ENCODE data around the gene ZNF101. TPM values are rescaled to one million over a fixed set of nuclear protein-coding genes. Genes with fewer than 3 reads are reported as not detected.

ZNF101 gene
- total RNA-seq, 1 experiment from 2014 or later: 51.4 TPM

DNA sequence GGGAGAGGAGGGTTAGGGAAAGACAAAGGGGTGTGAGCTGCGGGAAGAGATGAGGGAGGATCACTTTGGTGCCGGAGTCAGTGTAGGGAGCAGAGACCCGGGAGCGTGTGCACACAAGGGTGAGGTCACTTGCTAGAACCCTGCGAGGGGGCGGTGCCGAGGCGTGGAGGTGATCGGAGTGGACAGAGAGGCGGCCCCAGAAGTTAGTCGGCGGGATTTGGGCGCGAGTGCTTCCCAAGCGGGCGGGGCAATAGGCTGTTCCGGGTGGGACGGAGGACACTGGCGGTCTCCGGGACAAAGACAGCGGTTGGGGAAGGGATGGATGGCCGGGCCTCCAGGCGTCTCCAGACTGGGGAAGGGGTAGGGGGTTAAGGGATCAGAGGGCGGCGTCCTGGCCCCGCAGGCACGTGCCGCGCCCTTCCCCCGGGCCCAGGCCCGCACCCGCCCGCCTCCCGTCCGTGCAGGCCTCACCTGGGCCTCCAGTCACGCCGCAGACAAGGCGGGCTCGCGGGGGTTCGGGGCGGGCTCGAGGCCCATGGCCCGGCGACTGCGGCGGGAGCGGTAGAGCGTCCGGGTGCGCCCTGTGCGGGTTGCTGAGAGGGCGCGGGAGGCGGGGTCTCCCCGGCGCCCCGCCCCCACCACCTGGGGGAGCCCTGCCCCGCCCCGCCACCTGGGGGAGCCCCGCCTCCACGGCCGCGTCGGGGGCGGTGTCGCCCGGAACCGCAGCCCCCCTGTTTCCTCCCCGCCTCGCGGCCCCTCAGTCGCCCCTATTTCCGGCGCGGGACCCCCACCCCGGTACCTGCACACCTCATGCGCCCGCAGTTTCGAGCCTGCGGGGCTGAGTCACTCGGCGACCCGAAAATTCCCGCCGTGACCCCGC, 40.8 kb upstream of the ZNF101 start, which contains the start of gene LPAR2 (continued):
- peak; percentile 49; the same call in 1 of the 2 replicates for TF ChIP-seq FOXK1 (CRISPR knock-in tag; IDR thresholded peaks at IDR 0.05)

- peak; percentile 91 for DNase-seq (ENCODE audit: low spot score)
- no peaks in the 10 kb centered on the region for H3K9me3 Mint-ChIP-seq
- ChIA-PET CTCF (interaction anchor here (0.8 to 2.1 kb wide), 12 partner anchors 8 to 116 kb away, joined by 3 to 23 read pairs (median 6); partner anchors contain the start of genes GMIP and PBX4), POLR2A (interaction anchor here (0.6 to 1.9 kb wide), 11 partner anchors 9 to 306 kb away, joined by 3 to 8 read pairs (median 4); partner anchors contain the start of genes ATP13A1, PBX4 and ZNF253)
- H3K4me3 Mint-ChIP-seq: peak overlapping the region; percentile 79
- H3K4me1 Mint-ChIP-seq: peaks cover 17% of the 10 kb centered on the region
- no peaks in the 10 kb centered on the region; the same call in 1 of the 2 replicates for H3K27me3 Mint-ChIP-seq (ENCODE audit: low read depth)
- H3K27ac Mint-ChIP-seq: peak overlapping the region; percentile 98
- peaks cover 23% of the 10 kb centered on the region for H3K36me3 Mint-ChIP-seq
- ATAC-seq: peak; percentile 83
- peak; percentile 51; the same call in 1 of the 2 replicates for TF ChIP-seq FOXK1 (CRISPR knock-in tag; IDR thresholded peaks at IDR 0.05)
- TF ChIP-seq, protein P1, sequence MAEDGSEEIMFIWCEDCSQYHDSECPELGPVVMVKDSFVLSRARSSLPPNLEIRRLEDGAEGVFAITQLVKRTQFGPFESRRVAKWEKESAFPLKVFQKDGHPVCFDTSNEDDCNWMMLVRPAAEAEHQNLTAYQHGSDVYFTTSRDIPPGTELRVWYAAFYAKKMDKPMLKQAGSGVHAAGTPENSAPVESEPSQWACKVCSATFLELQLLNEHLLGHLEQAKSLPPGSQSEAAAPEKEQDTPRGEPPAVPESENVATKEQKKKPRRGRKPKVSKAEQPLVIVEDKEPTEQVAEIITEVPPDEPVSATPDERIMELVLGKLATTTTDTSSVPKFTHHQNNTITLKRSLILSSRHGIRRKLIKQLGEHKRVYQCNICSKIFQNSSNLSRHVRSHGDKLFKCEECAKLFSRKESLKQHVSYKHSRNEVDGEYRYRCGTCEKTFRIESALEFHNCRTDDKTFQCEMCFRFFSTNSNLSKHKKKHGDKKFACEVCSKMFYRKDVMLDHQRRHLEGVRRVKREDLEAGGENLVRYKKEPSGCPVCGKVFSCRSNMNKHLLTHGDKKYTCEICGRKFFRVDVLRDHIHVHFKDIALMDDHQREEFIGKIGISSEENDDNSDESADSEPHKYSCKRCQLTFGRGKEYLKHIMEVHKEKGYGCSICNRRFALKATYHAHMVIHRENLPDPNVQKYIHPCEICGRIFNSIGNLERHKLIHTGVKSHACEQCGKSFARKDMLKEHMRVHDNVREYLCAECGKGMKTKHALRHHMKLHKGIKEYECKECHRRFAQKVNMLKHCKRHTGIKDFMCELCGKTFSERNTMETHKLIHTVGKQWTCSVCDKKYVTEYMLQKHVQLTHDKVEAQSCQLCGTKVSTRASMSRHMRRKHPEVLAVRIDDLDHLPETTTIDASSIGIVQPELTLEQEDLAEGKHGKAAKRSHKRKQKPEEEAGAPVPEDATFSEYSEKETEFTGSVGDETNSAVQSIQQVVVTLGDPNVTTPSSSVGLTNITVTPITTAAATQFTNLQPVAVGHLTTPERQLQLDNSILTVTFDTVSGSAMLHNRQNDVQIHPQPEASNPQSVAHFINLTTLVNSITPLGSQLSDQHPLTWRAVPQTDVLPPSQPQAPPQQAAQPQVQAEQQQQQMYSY (CRISPR knock-in tag; IDR thresholded peaks at IDR 0.05): no peak
- TF ChIP-seq AFF4 (CRISPR knock-in tag; IDR thresholded peaks at IDR 0.05; ENCODE audit: borderline replicate concordance): 0 out of 2 replicates have a peak, but pooled peaks have one; percentile 40
- TF ChIP-seq, protein P2, sequence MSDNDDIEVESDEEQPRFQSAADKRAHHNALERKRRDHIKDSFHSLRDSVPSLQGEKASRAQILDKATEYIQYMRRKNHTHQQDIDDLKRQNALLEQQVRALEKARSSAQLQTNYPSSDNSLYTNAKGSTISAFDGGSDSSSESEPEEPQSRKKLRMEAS (CRISPR knock-in tag; IDR thresholded peaks at IDR 0.05): peak; percentile 52; the same call in 1 of the 2 replicates
- TF ChIP-seq CREM (CRISPR knock-in tag; IDR thresholded peaks at IDR 0.05): 0 out of 2 replicates have a peak, but pooled peaks have one; percentile 14
- TF ChIP-seq, protein P3, sequence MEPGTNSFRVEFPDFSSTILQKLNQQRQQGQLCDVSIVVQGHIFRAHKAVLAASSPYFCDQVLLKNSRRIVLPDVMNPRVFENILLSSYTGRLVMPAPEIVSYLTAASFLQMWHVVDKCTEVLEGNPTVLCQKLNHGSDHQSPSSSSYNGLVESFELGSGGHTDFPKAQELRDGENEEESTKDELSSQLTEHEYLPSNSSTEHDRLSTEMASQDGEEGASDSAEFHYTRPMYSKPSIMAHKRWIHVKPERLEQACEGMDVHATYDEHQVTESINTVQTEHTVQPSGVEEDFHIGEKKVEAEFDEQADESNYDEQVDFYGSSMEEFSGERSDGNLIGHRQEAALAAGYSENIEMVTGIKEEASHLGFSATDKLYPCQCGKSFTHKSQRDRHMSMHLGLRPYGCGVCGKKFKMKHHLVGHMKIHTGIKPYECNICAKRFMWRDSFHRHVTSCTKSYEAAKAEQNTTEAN (CRISPR knock-in tag; IDR thresholded peaks at IDR 0.05): 0 out of 2 replicates have a peak, but pooled peaks have one; percentile 41
- no peak for TF ChIP-seq ZBTB21 (CRISPR knock-in tag; IDR thresholded peaks at IDR 0.05; ENCODE audit: borderline replicate concordance)
- no peak for TF ChIP-seq ATF2 (CRISPR knock-in tag; IDR thresholded peaks at IDR 0.05; ENCODE audit: borderline replicate concordance, low read depth)
- TF ChIP-seq, protein P4, sequence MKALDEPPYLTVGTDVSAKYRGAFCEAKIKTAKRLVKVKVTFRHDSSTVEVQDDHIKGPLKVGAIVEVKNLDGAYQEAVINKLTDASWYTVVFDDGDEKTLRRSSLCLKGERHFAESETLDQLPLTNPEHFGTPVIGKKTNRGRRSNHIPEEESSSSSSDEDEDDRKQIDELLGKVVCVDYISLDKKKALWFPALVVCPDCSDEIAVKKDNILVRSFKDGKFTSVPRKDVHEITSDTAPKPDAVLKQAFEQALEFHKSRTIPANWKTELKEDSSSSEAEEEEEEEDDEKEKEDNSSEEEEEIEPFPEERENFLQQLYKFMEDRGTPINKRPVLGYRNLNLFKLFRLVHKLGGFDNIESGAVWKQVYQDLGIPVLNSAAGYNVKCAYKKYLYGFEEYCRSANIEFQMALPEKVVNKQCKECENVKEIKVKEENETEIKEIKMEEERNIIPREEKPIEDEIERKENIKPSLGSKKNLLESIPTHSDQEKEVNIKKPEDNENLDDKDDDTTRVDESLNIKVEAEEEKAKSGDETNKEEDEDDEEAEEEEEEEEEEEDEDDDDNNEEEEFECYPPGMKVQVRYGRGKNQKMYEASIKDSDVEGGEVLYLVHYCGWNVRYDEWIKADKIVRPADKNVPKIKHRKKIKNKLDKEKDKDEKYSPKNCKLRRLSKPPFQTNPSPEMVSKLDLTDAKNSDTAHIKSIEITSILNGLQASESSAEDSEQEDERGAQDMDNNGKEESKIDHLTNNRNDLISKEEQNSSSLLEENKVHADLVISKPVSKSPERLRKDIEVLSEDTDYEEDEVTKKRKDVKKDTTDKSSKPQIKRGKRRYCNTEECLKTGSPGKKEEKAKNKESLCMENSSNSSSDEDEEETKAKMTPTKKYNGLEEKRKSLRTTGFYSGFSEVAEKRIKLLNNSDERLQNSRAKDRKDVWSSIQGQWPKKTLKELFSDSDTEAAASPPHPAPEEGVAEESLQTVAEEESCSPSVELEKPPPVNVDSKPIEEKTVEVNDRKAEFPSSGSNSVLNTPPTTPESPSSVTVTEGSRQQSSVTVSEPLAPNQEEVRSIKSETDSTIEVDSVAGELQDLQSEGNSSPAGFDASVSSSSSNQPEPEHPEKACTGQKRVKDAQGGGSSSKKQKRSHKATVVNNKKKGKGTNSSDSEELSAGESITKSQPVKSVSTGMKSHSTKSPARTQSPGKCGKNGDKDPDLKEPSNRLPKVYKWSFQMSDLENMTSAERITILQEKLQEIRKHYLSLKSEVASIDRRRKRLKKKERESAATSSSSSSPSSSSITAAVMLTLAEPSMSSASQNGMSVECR (CRISPR knock-in tag; IDR thresholded peaks at IDR 0.05; ENCODE audit: borderline replicate concordance): peak; percentile 82; the same call in 1 of the 2 replicates
- no peak for TF ChIP-seq TEAD4 (CRISPR knock-in tag; IDR thresholded peaks at IDR 0.05)
- TF ChIP-seq MXD4 (CRISPR knock-in tag; IDR thresholded peaks at IDR 0.05; ENCODE audit: borderline replicate concordance): no peak
- TF ChIP-seq USF1 (CRISPR knock-in tag; IDR thresholded peaks at IDR 0.05): 0 out of 2 replicates have a peak, but pooled peaks have one; percentile 14
- TF ChIP-seq, protein P5, sequence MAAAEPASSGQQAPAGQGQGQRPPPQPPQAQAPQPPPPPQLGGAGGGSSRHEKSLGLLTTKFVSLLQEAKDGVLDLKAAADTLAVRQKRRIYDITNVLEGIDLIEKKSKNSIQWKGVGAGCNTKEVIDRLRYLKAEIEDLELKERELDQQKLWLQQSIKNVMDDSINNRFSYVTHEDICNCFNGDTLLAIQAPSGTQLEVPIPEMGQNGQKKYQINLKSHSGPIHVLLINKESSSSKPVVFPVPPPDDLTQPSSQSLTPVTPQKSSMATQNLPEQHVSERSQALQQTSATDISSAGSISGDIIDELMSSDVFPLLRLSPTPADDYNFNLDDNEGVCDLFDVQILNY (CRISPR knock-in tag; IDR thresholded peaks at IDR 0.05): peak; percentile 60; the same call in 1 of the 2 replicates
Measured at GRCh38 chr19:19628501-19629134, 40.0 kb upstream of the ZNF101 start.
